H7 (cell line): ENCODE measurements around the gene SGCE. TPM values are rescaled to one million over a fixed set of nuclear protein-coding genes. Genes with fewer than 3 reads are reported as not detected.

Source experiments
- DNase-seq: peaks from one replicate; pipeline ENCODE4 v3.0.0; 2012
- H3K27me3 ChIP-seq: 2 replicates; pipeline ENCODE4 v1.6.0; 2011; ENCODE audit warnings: mild to moderate bottlenecking, low read length; ENCODE audit not compliant: control insufficient read depth, insufficient read depth
- H3K36me3 ChIP-seq: replicated peaks from 2 replicates; pipeline ENCODE4 v1.5.1; 2011; ENCODE audit warnings: low read length; ENCODE audit not compliant: control insufficient read depth, insufficient read depth
- H3K4me3 ChIP-seq: 2 replicates; pipeline ENCODE4 v1.5.1; 2011; ENCODE audit warnings: low read depth, mild to moderate bottlenecking, control low read depth, low read length, moderate library complexity; ENCODE audit not compliant: insufficient read depth
- total RNA-seq: library from RNA; depleted of rRNA; stranded (reverse); fragments of >200 nt; shearing (Covaris generic); gene quantifications from 2 replicates; pipeline ENCODE4 v1.2.3, GENCODE V29; 2014

Gene SGCE
- total RNA-seq, 1 experiment from 2014 or later, result 25.8 TPM

DNA sequence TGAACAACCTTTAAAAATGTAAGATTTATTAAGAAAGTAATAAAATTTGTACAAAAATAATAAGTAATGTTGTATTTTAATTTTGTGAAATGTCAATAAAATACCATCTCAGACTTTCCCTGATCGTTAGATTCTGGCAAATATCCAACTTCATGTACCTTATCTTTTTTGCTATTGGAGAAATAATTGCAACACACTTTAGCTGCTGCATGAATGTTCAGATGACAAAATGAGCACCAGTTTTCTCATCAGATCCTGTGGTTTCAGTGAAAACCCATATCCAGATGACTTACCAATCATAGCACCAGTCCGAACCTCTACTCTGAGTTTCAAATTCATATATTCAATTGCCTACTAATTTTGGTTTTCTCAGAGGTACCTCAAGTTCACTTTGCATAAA, 76.5 kb downstream of the SGCE start:
- Histone ChIP-seq H3K4me3 (no peak overlapping the region), H3K27me3 (no peaks in the 10 kb centered on the region), H3K36me3 (no peaks in the 10 kb centered on the region)
- no peak for DNase-seq

DNA sequence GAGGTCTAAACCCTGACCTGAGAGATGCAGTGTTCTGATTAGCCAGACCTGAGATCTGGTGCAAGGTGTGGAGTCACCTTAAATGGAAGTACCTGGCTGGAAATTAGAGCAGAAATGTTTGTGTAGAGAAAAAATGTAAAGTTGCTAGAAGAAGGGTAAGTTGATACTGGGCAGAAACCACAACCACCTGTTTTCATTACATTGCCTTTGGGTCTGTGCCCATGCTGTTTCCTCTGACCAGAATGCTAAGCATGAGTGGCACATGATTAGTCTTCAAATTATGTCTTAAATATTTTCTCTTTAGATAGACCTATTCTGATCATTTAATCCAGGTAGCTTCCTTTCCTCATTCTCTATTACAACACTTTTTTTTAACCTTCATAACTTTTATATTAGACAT, 77.3 kb downstream of the SGCE start:
- H3K36me3 ChIP-seq, result no peaks in the 10 kb centered on the region
- no peak overlapping the region for H3K4me3 ChIP-seq
- no peaks in the 10 kb centered on the region for H3K27me3 ChIP-seq
- no peak for DNase-seq

DNA sequence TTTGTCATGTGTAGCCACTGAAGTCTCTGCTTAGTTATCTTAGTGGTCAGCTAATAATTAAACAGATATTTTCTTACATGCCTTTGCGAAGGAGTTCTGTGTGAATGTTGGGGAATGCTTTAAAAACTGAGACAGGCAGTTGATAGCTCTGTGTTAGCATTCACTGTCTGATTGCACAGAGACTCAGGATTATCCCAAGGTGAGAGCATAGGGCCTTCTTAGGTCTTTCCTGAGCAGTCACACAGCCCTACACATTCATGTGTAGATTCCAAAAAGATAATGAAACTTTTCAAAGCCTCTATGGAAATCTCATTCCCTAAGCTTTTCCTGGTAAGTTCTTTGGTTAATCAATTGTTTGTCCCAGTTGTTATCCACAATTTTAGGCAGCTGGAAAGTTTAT, 78.6 kb downstream of the SGCE start:
- no peak for DNase-seq
- H3K36me3 ChIP-seq, result no peaks in the 10 kb centered on the region
- H3K4me3 ChIP-seq, result no peak overlapping the region
- no peaks in the 10 kb centered on the region for H3K27me3 ChIP-seq

GRCh38 chr7:94576316-94576715, 79.6 kb downstream of the SGCE start:
- DNase-seq, result no peak
- no peak overlapping the region for H3K4me3 ChIP-seq
- H3K36me3 ChIP-seq, result no peaks in the 10 kb centered on the region
- no peaks in the 10 kb centered on the region for H3K27me3 ChIP-seq

DNA sequence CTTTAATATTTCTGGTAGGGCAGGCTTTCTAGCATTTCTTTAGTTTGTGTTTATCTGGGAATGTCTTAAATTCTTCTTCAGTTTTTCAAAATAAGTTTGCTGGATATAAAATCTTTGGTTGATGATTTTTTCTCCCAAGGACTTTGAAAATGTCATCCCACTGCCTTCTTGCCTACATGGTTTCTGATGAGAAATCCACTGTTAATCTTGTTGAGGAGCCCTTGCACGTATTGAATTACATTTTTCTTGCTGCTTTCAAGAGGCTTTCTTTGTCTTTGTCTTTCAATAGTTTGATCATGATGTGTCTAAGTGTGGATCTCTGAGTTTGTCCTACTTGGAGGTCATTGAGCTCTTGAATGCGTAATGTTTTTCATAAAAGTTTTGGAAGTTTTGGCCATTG, 80.3 kb downstream of the SGCE start:
- no peak for DNase-seq

DNA sequence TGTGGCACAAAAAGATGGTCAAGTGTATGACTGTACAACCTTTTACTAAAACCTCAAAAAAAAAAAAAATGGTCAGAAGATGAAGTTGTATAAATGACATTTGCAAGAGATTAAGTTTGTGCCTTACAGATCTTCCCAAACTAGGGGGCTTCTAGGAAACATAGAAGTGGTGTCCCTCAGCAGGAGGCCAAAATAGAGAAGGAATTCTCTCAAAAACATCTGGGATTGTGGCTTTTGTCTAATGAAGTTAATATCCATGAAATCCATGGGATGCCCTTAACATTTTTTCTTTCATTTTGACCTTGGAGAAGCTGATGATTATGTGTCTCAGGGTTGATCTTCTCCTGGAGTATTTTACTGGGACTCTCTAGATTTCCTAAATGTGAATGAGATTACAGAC, 84.1 kb downstream of the SGCE start:
- no peak for DNase-seq
- Histone ChIP-seq H3K27me3 (no peaks in the 10 kb centered on the region), H3K4me3 (no peak overlapping the region), H3K36me3 (no peaks in the 10 kb centered on the region)

More for the DNA sequence above, 80.3 kb downstream of the SGCE start:
- Histone ChIP-seq H3K4me3 (no peak overlapping the region), H3K27me3 (no peaks in the 10 kb centered on the region), H3K36me3 (no peaks in the 10 kb centered on the region)

GRCh38 chr7:94567396-94567795, 88.5 kb downstream of the SGCE start:
- no peak overlapping the region for H3K4me3 ChIP-seq
- no peaks in the 10 kb centered on the region for H3K27me3 ChIP-seq
- no peaks in the 10 kb centered on the region for H3K36me3 ChIP-seq
- DNase-seq, result no peak

- Histone ChIP-seq H3K4me3 (no peak overlapping the region), H3K36me3 (no peaks in the 10 kb centered on the region), H3K27me3 (no peaks in the 10 kb centered on the region)
- no peak for DNase-seq
Measured at GRCh38 chr7:94565247-94565894, 90.6 kb downstream of the SGCE start.

- no peak for DNase-seq
- Histone ChIP-seq H3K4me3 (no peak overlapping the region), H3K27me3 (no peaks in the 10 kb centered on the region), H3K36me3 (no peaks in the 10 kb centered on the region)
Measured at GRCh38 chr7:94562525-94562924, 93.4 kb downstream of the SGCE start.

- H3K4me3 ChIP-seq, result no peak overlapping the region
- no peak for DNase-seq
- H3K27me3 ChIP-seq, result no peaks in the 10 kb centered on the region
- H3K36me3 ChIP-seq, result no peaks in the 10 kb centered on the region
Measured at GRCh38 chr7:94561841-94562514, 94.0 kb downstream of the SGCE start.

DNA sequence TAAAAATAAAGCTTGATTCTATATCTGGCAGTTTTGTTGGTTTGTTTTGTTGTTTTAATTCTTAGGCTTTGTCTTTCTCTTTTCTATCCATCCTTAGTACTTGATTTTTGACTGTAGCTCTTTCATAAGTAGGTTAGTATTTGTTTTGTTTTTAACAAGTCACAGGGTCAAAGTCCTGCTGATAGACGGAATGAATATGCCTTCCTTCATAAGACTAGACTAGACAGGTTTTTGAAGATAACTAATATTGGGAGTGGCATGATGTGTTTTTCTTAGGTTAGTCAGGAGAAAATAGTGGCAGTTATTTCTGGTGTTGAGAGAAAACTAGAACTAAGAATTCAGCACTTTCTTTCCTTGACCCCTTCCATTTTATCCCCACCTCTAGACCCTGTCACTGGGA, 96.0 kb downstream of the SGCE start:
- DNase-seq, result no peak
- no peak overlapping the region for H3K4me3 ChIP-seq
- no peaks in the 10 kb centered on the region for H3K27me3 ChIP-seq
- no peaks in the 10 kb centered on the region; the same call in 1 of the 2 replicates for H3K36me3 ChIP-seq

- H3K36me3 ChIP-seq, result no peaks in the 10 kb centered on the region; the same call in 1 of the 2 replicates
- H3K27me3 ChIP-seq, result no peaks in the 10 kb centered on the region; the same call in 1 of the 2 replicates
- no peak overlapping the region for H3K4me3 ChIP-seq
- no peak for DNase-seq
Measured at GRCh38 chr7:94557215-94557614, 98.7 kb downstream of the SGCE start.

DNA sequence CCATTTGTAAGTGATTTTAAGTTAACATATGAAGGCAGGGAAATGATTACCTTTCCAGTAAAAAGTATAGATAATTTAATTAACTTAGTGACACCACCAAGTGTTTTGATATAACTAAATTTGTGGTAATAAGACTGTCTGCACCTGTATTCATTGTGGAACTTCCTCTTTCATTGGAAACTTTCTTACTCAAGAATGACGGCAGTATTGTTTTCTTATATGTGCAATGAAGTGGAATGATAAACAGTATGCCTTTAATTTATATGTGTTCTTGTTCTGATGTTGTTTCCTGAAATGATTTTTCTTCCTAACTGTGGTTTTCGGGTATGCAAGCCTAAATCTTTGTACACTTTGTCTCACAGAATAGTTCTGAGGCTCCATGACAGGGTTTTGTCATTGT, 99.9 kb downstream of the SGCE start:
- Histone ChIP-seq H3K4me3 (no peak overlapping the region), H3K27me3 (no peaks in the 10 kb centered on the region; the same call in 1 of the 2 replicates), H3K36me3 (no peaks in the 10 kb centered on the region; the same call in 1 of the 2 replicates)
- DNase-seq, result no peak

DNA sequence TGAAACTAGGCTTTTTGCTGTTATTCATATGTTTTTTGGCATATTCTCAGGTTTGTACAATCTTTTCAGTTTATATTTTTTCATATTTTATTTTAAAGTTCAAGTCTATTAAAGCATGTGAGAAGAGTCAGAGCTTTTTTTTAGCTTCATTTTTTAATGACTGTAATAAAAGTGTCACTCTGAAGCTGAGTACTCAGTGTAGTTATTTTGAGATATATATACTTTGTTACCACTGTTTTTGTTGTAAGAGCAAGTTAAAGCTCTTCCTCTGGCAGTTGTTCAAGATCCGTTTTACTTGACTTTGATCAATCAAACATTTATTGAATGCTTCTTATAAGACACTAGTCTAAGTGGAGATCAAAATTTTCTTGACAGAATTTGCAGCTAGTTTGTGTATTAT, 108.8 kb downstream of the SGCE start:
- Histone ChIP-seq H3K36me3 (no peaks in the 10 kb centered on the region), H3K27me3 (no peaks in the 10 kb centered on the region), H3K4me3 (no peak overlapping the region)
- DNase-seq, result no peak

DNA sequence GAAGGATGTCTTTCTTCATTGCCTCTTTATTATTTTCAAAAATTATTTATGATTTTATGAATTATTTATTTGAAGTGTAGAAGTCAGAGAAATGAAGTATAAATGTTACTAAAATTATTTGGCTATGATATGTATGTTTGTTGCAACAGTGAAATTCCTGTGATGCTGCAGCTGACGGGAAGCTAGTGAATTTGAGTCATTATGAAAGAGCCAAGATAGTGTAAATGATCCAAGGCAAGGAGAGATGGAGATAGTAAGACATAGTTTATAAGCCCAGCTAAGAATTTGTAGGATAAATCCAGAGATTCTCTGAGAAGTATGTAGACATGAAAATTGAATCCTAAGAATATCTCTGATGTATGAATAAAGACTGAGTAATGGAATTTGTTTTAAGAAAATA, 115.5 kb downstream of the SGCE start:
- H3K27me3 ChIP-seq, result no peaks in the 10 kb centered on the region
- no peak overlapping the region for H3K4me3 ChIP-seq
- peaks cover 1% of the 10 kb centered on the region; the same call in 1 of the 2 replicates for H3K36me3 ChIP-seq
- DNase-seq, result no peak
